Fibroblast of peridontal ligament (primary cell): ENCODE measurements around the gene ZGPAT.

ENCODE experiments used
- DNase-seq: peaks from one replicate; pipeline ENCODE4 v3.0.0-alpha.2; 2010; ENCODE audit errors: extremely low read depth

The ZGPAT gene

GRCh38 chr20:63744574-63745423, 37.0 kb downstream of the ZGPAT start:
- DNase-seq = no peak

GRCh38 chr20:63745424-63745805, 37.6 kb downstream of the ZGPAT start:
- no peak for DNase-seq

- DNase-seq = no peak
These were observed 38.3 kb downstream of the ZGPAT start for GRCh38 chr20:63745961-63746731.

- DNase-seq = no peak
These were observed 39.0 kb downstream of the ZGPAT start for GRCh38 chr20:63746751-63747315.

GRCh38 chr20:63747622-63748069, 39.8 kb downstream of the ZGPAT start:
- no peak for DNase-seq

- DNase-seq = no peak
These were observed 40.5 kb downstream of the ZGPAT start for GRCh38 chr20:63748070-63748933.

- DNase-seq = no peak
These were observed 41.1 kb downstream of the ZGPAT start for GRCh38 chr20:63748934-63749270.

GRCh38 chr20:63749597-63750508, 42.0 kb downstream of the ZGPAT start:
- no peak for DNase-seq

- DNase-seq = no peak
These were observed 43.1 kb downstream of the ZGPAT start for GRCh38 chr20:63750807-63751470.

- DNase-seq = no peak
These were observed 43.8 kb downstream of the ZGPAT start for GRCh38 chr20:63751471-63752271.

- no peak for DNase-seq
These were observed 44.7 kb downstream of the ZGPAT start for GRCh38 chr20:63752411-63753101.

- no peak for DNase-seq
These were observed 45.5 kb downstream of the ZGPAT start for GRCh38 chr20:63753381-63753780.

- no peak for DNase-seq
These were observed 46.2 kb downstream of the ZGPAT start for GRCh38 chr20:63754008-63754407.

- DNase-seq = no peak
These were observed 48.3 kb downstream of the ZGPAT start for GRCh38 chr20:63755933-63756647.

GRCh38 chr20:63756648-63756991, 48.8 kb downstream of the ZGPAT start:
- DNase-seq = no peak

GRCh38 chr20:63758152-63758551, 50.3 kb downstream of the ZGPAT start:
- no peak for DNase-seq

GRCh38 chr20:63759377-63759901, 51.6 kb downstream of the ZGPAT start:
- no peak for DNase-seq
